Measurements from ENCODE around the gene CXCL16.

Gene CXCL16

DNA sequence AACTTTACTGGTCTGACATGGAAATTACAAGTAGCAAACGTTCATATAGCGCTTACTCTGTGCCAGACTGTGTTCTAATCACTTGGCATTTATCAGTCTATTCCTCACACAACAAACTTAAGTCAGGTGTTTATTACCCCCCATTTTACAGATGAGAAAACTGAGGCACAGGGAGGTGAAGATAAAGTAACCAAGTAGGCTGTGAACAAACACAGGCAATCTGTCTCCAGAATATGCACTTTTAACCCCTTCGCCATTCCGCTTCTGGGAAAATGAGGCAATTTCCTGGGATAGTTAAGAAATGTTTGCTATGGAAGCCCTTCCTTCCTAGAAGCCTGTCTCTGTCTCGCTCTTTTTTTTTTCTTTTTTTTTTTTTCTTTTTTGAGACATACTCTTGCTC, 12.2 kb upstream of the CXCL16 start:
- TF ChIP-seq, protein P1, sequence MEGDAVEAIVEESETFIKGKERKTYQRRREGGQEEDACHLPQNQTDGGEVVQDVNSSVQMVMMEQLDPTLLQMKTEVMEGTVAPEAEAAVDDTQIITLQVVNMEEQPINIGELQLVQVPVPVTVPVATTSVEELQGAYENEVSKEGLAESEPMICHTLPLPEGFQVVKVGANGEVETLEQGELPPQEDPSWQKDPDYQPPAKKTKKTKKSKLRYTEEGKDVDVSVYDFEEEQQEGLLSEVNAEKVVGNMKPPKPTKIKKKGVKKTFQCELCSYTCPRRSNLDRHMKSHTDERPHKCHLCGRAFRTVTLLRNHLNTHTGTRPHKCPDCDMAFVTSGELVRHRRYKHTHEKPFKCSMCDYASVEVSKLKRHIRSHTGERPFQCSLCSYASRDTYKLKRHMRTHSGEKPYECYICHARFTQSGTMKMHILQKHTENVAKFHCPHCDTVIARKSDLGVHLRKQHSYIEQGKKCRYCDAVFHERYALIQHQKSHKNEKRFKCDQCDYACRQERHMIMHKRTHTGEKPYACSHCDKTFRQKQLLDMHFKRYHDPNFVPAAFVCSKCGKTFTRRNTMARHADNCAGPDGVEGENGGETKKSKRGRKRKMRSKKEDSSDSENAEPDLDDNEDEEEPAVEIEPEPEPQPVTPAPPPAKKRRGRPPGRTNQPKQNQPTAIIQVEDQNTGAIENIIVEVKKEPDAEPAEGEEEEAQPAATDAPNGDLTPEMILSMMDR (IDR thresholded peaks at IDR 0.05; ENCODE audit: low read depth, low read length) = no peak
- H3K4me3 ChIP-seq (replicated peaks in 1 of 2; ENCODE audit: low read depth in 2 of 2, low read length in 2 of 2) = no peak overlapping the region
- peak; percentile 20 to 68 for DNase-seq (ENCODE audit: low read depth in 2 of 2)

DNA sequence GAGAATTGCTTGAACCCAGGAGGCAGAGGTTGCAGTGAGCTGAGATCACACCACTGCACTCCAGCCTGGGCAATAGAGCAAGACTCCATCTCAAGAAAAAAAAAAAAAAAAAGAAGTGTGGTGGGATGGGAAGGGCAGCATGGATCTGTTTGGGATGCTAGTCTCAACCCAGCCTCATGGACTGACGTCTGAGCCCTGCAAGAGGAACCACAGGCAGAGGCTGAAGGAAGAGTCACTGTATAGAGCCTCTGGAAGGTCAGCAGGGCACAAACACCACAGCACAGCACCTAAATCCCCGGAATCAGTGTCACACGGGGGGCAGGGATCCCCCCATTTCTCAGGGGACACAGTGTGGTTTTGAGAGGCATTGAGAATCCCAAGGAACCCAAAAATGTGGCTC, 10.9 kb upstream of the CXCL16 start:
- no peak overlapping the region for H3K4me3 ChIP-seq (replicated peaks in 1 of 2; ENCODE audit: low read depth in 2 of 2, low read length in 2 of 2)
- DNase-seq (ENCODE audit: low read depth in 2 of 2) = no peak
- TF ChIP-seq, protein P1 (IDR thresholded peaks at IDR 0.05; ENCODE audit: low read depth, low read length) = no peak

DNA sequence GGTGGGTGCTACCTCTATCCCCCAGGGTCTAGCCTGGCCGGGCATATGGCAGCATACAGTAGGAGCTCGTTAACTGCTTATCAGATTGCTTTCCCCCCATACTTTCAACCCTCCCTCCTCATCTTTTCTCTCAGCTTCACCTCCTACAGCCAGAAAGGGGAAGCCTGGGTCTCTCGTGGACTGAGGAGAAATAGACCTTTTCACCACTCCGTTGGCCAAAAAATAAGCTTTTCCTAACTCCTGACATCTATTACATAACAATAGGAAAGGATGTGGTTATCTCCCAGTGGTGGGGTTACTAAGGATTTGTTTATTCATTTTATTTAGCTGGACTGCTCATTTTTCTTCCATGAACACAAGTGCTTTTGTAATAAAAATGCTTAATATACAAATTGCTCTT, 9.0 kb upstream of the CXCL16 start:
- no peak for DNase-seq (ENCODE audit: low read depth in 2 of 2)
- TF ChIP-seq, protein P1 (IDR thresholded peaks at IDR 0.05; ENCODE audit: low read depth, low read length) = no peak
- H3K4me3 ChIP-seq (replicated peaks in 1 of 2; ENCODE audit: low read depth in 2 of 2, low read length in 2 of 2) = no peak overlapping the region

DNA sequence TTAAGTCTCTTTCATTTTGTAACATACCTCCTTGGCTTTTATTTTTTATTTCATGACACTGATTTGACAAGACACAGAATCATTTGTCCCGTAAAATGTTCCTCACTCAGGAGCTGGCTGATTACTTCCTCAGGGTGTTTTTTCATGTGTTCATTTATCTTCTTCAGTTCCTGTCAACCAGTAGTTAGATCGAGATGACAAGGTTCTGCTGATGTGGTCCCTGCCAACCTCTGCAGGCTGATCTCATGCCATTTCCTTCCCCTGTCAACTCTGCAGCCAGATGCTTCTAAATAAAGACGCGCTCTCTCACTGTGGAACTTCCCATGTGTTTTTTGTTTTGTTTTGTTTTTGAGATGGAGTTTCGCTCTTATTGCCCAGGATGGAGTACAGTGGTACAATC, 8.1 kb upstream of the CXCL16 start:
- peak in 1 of 2 donors; percentile 15 for DNase-seq (ENCODE audit: low read depth in 2 of 2)
- H3K4me3 ChIP-seq (replicated peaks in 1 of 2; ENCODE audit: low read depth in 2 of 2, low read length in 2 of 2) = no peak overlapping the region
- TF ChIP-seq, protein P1 (IDR thresholded peaks at IDR 0.05; ENCODE audit: low read depth, low read length) = no peak

DNA sequence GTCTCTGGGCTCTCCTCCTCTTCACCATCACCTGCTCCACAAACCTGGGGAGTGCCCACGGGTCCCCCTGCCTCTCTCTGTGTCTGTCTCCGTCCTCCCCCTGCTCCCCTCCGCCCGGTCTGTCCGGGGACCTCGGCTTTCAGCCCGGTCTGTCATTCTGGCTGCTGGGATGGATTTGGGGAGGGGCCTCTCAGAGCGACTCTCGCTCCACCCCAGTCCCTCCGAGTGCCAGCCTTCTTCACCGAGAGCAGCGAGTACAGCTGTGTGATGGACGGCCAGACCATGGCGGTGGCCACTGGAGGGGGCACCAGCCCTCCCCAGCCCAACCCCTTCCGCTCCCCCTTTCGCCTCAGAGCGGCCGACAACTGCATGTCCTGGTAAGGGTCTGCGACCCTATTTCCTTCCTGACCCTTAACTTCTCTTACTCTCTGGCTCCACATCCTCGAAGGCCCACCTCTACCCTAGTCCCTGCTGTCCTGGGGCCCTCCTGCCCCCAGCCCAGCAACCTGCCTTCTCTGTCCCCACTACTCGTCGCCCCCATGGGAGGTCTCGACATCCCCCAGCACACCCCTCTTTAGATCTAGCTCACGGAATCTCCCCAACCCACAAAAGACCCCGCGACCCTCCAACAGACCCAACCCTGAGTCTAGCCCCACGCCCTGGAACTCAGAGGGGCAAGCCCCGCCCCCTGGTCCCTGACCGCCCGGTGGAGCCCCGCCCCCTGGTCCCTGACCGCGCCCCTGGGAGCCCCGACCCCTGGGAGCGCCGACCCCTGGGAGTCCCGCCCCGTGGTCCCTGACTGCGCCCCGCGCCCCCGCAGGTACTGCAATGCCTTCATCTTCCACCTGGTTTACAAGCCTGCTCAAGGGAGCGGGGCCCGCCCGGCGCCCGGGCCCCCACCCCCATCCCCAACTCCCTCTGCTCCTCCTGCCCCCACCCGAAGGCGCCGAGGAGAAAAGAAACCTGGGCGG, 5.6 kb upstream of the CXCL16 start:
- TF ChIP-seq, protein P1 (IDR thresholded peaks at IDR 0.05; ENCODE audit: low read depth, low read length) = no peak
- no peak overlapping the region for H3K4me3 ChIP-seq (replicated peaks in 1 of 2; ENCODE audit: low read depth in 2 of 2, low read length in 2 of 2)
- DNase-seq (ENCODE audit: low read depth in 2 of 2) = no peak

DNA sequence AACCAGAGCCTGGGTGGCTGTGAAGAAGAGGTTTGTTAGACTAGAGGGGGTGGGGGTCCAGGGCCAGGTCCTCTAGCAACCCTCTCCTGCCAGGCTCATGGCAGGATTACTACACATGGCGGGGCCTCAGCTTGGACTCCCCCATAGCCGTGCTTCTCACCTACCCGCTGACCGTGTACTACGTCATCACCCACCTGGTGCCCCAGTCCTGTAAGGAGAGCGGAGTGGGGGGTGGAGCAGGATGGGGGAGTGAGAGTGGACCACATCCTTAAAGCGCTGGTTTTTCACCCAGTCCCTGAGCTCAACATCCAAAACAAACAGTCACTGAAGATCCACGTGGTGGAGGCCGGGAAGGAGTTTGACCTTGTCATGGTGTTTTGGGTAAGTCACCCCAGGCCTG, 4.2 kb upstream of the CXCL16 start:
- H3K4me3 ChIP-seq (replicated peaks in 1 of 2; ENCODE audit: low read depth in 2 of 2, low read length in 2 of 2) = no peak overlapping the region
- no peak for DNase-seq (ENCODE audit: low read depth in 2 of 2)
- TF ChIP-seq, protein P1 (IDR thresholded peaks at IDR 0.05; ENCODE audit: low read depth, low read length) = no peak
